Tibial nerve (tissue), 3 donors: Measurements from ENCODE around the gene NSG2.

Experiments used
- CTCF ChIP-seq, 5 experiments: fragments of 200-600 bp in 3 of 5; fragments of 450-650 bp in 2 of 5; sonication (generic) in 3 of 5; IDR thresholded peaks; one replicate each; pipeline ENCODE4 v1.5.1; 2016 to 2019; ENCODE audit warnings: antibody characterized with exemption in 5 of 5, mild to moderate bottlenecking in 3 of 5, moderate library complexity in 2 of 5
- POLR2A ChIP-seq, 2 donors: fragments of 450-650 bp; IDR thresholded peaks; one replicate each; pipeline ENCODE4 v1.6.1; 2017; ENCODE audit warnings: antibody characterized with exemption in 2 of 2, mild to moderate bottlenecking in 2 of 2, moderate library complexity in 2 of 2

DNA sequence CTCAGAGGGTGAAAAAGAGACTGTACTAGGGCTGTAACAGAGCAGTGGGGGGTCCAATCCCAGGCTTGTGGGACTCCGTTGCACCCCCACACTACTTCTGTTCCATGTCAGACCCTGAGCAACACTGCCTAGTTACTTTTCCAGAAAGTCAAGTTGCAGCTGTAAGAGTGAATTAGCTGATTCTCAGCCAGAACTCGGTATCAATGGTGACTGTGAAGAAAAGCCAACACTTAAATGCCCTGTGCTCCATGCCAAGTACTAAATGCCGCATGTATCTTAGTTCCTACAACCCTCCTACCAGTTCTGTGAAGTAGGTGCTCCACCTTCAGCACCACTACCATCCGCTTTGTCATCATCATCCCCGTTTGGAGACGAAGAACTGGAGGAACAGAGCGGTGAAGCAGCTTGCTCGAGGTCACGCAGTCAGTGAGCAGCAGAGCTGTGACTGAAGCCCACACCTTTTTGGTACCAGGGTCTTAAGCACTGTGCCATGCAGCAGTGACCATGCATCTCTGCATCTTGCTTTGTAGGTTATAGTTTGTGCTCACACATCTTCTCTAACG is 64.3 kb downstream of the NSG2 start:
- TF ChIP-seq POLR2A (IDR thresholded peaks at IDR 0.05) = no peak
- no peak for TF ChIP-seq CTCF (IDR thresholded peaks at IDR 0.05)
